Embryonic facial prominence (tissue), 1 donor: ENCODE measurements around the gene PCSK5.

Experiments
- DNase-seq: peaks from one replicate; pipeline ENCODE4 v3.0.0-alpha.2; 2016; ENCODE audit errors: extremely low spot score

PCSK5 gene

GRCh38 chr9:76395381-76395780 is 504.9 kb downstream of the PCSK5 start:
- no peak for DNase-seq

- no peak for DNase-seq
These were observed 505.7 kb downstream of the PCSK5 start for GRCh38 chr9:76396144-76396543.

GRCh38 chr9:76396597-76396996 is 506.1 kb downstream of the PCSK5 start:
- no peak for DNase-seq

GRCh38 chr9:76399856-76400255 is 509.4 kb downstream of the PCSK5 start:
- DNase-seq: peak; percentile 25

- no peak for DNase-seq
These were observed 510.1 kb downstream of the PCSK5 start for GRCh38 chr9:76400534-76401096.

GRCh38 chr9:76401176-76401575 is 510.7 kb downstream of the PCSK5 start:
- no peak for DNase-seq

- DNase-seq: no peak
These were observed 511.3 kb downstream of the PCSK5 start for GRCh38 chr9:76401580-76402354.

GRCh38 chr9:76403352-76403751 is 512.9 kb downstream of the PCSK5 start:
- peak; percentile 42 for DNase-seq

GRCh38 chr9:76404401-76404800 is 513.9 kb downstream of the PCSK5 start:
- DNase-seq: no peak

GRCh38 chr9:76405340-76405739 is 514.9 kb downstream of the PCSK5 start:
- no peak for DNase-seq

GRCh38 chr9:76405868-76406267 is 515.4 kb downstream of the PCSK5 start:
- DNase-seq: no peak
